ENCODE measurements around the gene SLC35F1. TPM values are rescaled to one million over a fixed set of nuclear protein-coding genes. Genes with fewer than 3 reads are reported as not detected.

Gene SLC35F1
- total and polyA plus RNA-seq, 2 donors, result 0.92 to 9.1 TPM

GRCh38 chr6:118277631-118278030 lies 370.6 kb downstream of the SLC35F1 start:
- 56% methylated on average over 1 of the region's 1 CpG for WGBS
- H3K4me3 ChIP-seq (ENCODE audit: low read depth, low read length), result no peak overlapping the region
- H3K27ac ChIP-seq (ENCODE audit: low read depth), result no peak overlapping the region
- H3K4me1 ChIP-seq (ENCODE audit: insufficient read depth), result no peaks in the 10 kb centered on the region
- no peaks in the 10 kb centered on the region for H3K36me3 ChIP-seq (ENCODE audit: insufficient read depth)
- no peak for DNase-seq (ENCODE audit: extremely low spot score)

GRCh38 chr6:118280210-118280609 lies 373.1 kb downstream of the SLC35F1 start:
- no peak overlapping the region for H3K27ac ChIP-seq (ENCODE audit: low read depth)
- 58% methylated on average over 2 of the region's 2 CpGs for WGBS

GRCh38 chr6:118281291-118281690 lies 374.2 kb downstream of the SLC35F1 start:
- H3K4me3 ChIP-seq (ENCODE audit: low read depth, low read length), result no peak overlapping the region
- no peak for DNase-seq (ENCODE audit: extremely low spot score)
- H3K4me1 ChIP-seq (ENCODE audit: insufficient read depth), result no peaks in the 10 kb centered on the region
- no peak overlapping the region for H3K27ac ChIP-seq (ENCODE audit: low read depth)
- H3K36me3 ChIP-seq (ENCODE audit: insufficient read depth), result no peaks in the 10 kb centered on the region

More at GRCh38 chr6:118280210-118280609, 373.1 kb downstream of the SLC35F1 start:
- no peak for DNase-seq (ENCODE audit: extremely low spot score)
- H3K36me3 ChIP-seq (ENCODE audit: insufficient read depth), result no peaks in the 10 kb centered on the region
- H3K4me3 ChIP-seq (ENCODE audit: low read depth, low read length), result no peak overlapping the region
- H3K4me1 ChIP-seq (ENCODE audit: insufficient read depth), result no peaks in the 10 kb centered on the region

GRCh38 chr6:118283766-118284165 lies 376.7 kb downstream of the SLC35F1 start:
- Histone ChIP-seq H3K4me1 (ENCODE audit: insufficient read depth) (no peaks in the 10 kb centered on the region), H3K36me3 (ENCODE audit: insufficient read depth) (no peaks in the 10 kb centered on the region), H3K4me3 (ENCODE audit: low read depth, low read length) (no peak overlapping the region), H3K27ac (ENCODE audit: low read depth) (no peak overlapping the region)
- no peak for DNase-seq (ENCODE audit: extremely low spot score)
- WGBS, result 16% methylated on average over 8 of the region's 8 CpGs

GRCh38 chr6:118284736-118285360 lies 377.8 kb downstream of the SLC35F1 start:
- Histone ChIP-seq H3K36me3 (ENCODE audit: insufficient read depth) (no peaks in the 10 kb centered on the region), H3K4me3 (ENCODE audit: low read depth, low read length) (no peak overlapping the region), H3K4me1 (ENCODE audit: insufficient read depth) (no peaks in the 10 kb centered on the region), H3K27ac (ENCODE audit: low read depth) (no peak overlapping the region)
- WGBS, result 73% methylated on average over 5 of the region's 5 CpGs
- DNase-seq (ENCODE audit: extremely low spot score), result no peak

- H3K36me3 ChIP-seq (ENCODE audit: insufficient read depth), result no peaks in the 10 kb centered on the region
- H3K4me3 ChIP-seq (ENCODE audit: low read depth, low read length), result no peak overlapping the region
- H3K4me1 ChIP-seq (ENCODE audit: insufficient read depth), result no peaks in the 10 kb centered on the region
- DNase-seq (ENCODE audit: extremely low spot score), result no peak
- H3K27ac ChIP-seq (ENCODE audit: low read depth), result no peak overlapping the region
- WGBS, result 83% methylated on average over 1 of the region's 1 CpG
Measured at GRCh38 chr6:118285791-118286190, 378.7 kb downstream of the SLC35F1 start.

GRCh38 chr6:118288355-118289124 lies 381.5 kb downstream of the SLC35F1 start:
- H3K4me1 ChIP-seq (ENCODE audit: insufficient read depth), result no peaks in the 10 kb centered on the region
- WGBS, result 39% methylated on average over 2 of the region's 2 CpGs
- H3K27ac ChIP-seq (ENCODE audit: low read depth), result no peak overlapping the region
- H3K36me3 ChIP-seq (ENCODE audit: insufficient read depth), result no peaks in the 10 kb centered on the region
- DNase-seq (ENCODE audit: extremely low spot score), result no peak
- no peak overlapping the region for H3K4me3 ChIP-seq (ENCODE audit: low read depth, low read length)

- WGBS, result 48% methylated on average over 4 of the region's 4 CpGs
- no peak overlapping the region for H3K4me3 ChIP-seq (ENCODE audit: low read depth, low read length)
- no peak overlapping the region for H3K27ac ChIP-seq (ENCODE audit: low read depth)
- no peaks in the 10 kb centered on the region for H3K36me3 ChIP-seq (ENCODE audit: insufficient read depth)
- DNase-seq (ENCODE audit: extremely low spot score), result no peak
- H3K4me1 ChIP-seq (ENCODE audit: insufficient read depth), result no peaks in the 10 kb centered on the region
Measured at GRCh38 chr6:118292558-118292957, 385.5 kb downstream of the SLC35F1 start.

GRCh38 chr6:118294906-118295305 lies 387.8 kb downstream of the SLC35F1 start:
- 58% methylated on average over 1 of the region's 1 CpG for WGBS
- Histone ChIP-seq H3K4me1 (ENCODE audit: insufficient read depth) (no peaks in the 10 kb centered on the region), H3K4me3 (ENCODE audit: low read depth, low read length) (no peak overlapping the region), H3K27ac (ENCODE audit: low read depth) (no peak overlapping the region), H3K36me3 (ENCODE audit: insufficient read depth) (no peaks in the 10 kb centered on the region)
- no peak for DNase-seq (ENCODE audit: extremely low spot score)

- DNase-seq (ENCODE audit: extremely low spot score), result no peak
- Histone ChIP-seq H3K36me3 (ENCODE audit: insufficient read depth) (no peaks in the 10 kb centered on the region), H3K4me3 (ENCODE audit: low read depth, low read length) (no peak overlapping the region), H3K4me1 (ENCODE audit: insufficient read depth) (no peaks in the 10 kb centered on the region), H3K27ac (ENCODE audit: low read depth) (no peak overlapping the region)
Measured at GRCh38 chr6:118295336-118295735, 388.3 kb downstream of the SLC35F1 start.

GRCh38 chr6:118296129-118296901 lies 389.3 kb downstream of the SLC35F1 start:
- H3K4me3 ChIP-seq (ENCODE audit: low read depth, low read length), result no peak overlapping the region
- H3K27ac ChIP-seq (ENCODE audit: low read depth), result no peak overlapping the region
- no peaks in the 10 kb centered on the region for H3K36me3 ChIP-seq (ENCODE audit: insufficient read depth)
- H3K4me1 ChIP-seq (ENCODE audit: insufficient read depth), result no peaks in the 10 kb centered on the region
- 75% methylated on average over 5 of the region's 5 CpGs for WGBS
- no peak for DNase-seq (ENCODE audit: extremely low spot score)

- 74% methylated on average over 2 of the region's 2 CpGs for WGBS
- no peaks in the 10 kb centered on the region for H3K4me1 ChIP-seq (ENCODE audit: insufficient read depth)
- no peaks in the 10 kb centered on the region for H3K36me3 ChIP-seq (ENCODE audit: insufficient read depth)
- no peak overlapping the region for H3K27ac ChIP-seq (ENCODE audit: low read depth)
- no peak overlapping the region for H3K4me3 ChIP-seq (ENCODE audit: low read depth, low read length)
- DNase-seq (ENCODE audit: extremely low spot score), result no peak
Measured at GRCh38 chr6:118297821-118298220, 390.8 kb downstream of the SLC35F1 start.

- 38% methylated on average over 8 of the region's 8 CpGs for WGBS
- Histone ChIP-seq H3K36me3 (ENCODE audit: insufficient read depth) (no peaks in the 10 kb centered on the region), H3K27ac (ENCODE audit: low read depth) (no peak overlapping the region), H3K4me1 (ENCODE audit: insufficient read depth) (no peaks in the 10 kb centered on the region), H3K4me3 (ENCODE audit: low read depth, low read length) (no peak overlapping the region)
- no peak for DNase-seq (ENCODE audit: extremely low spot score)
Measured at GRCh38 chr6:118298476-118299427, 391.7 kb downstream of the SLC35F1 start.

All from urinary bladder (tissue), 4 donors.